GM23338 (cell line): Measurements from ENCODE around the gene GPR61.

ENCODE experiments used
- CREB1 ChIP-seq: fragments of 250-450 bp; sonication (Bioruptor Pico); IDR thresholded peaks from 2 replicates; pipeline ENCODE4 v1.5.0; 2020; ENCODE audit warnings: low read depth, mild to moderate bottlenecking, moderate library complexity
- CTCF ChIP-seq, 2 experiments: fragments of 200-600 bp in 1 of 2; sonication (generic) in 1 of 2; conservative IDR thresholded peaks; 2 replicates each; pipeline versions ENCODE4 v1.5.1 to v1.6.1; 2016 to 2017; ENCODE audit warnings: antibody characterized with exemption in 2 of 2, low read depth in 2 of 2, mild to moderate bottlenecking in 2 of 2, moderate library complexity in 1 of 2
- ETS1 ChIP-seq: IDR thresholded peaks from 2 replicates; pipeline ENCODE4 v1.6.1; 2016; ENCODE audit warnings: antibody characterized with exemption
- EZH2 ChIP-seq: fragments of 200-600 bp; sonication (generic); IDR thresholded peaks from one replicate; pipeline ENCODE4 v1.8.0; 2017; ENCODE audit warnings: antibody characterized with exemption, mild to moderate bottlenecking, low read depth; ENCODE audit not compliant: unreplicated experiment
- EZH2phosphoT487 ChIP-seq: fragments of 200-600 bp; sonication (generic); IDR thresholded peaks from one replicate; pipeline ENCODE4 v1.8.1; 2018; ENCODE audit warnings: antibody characterized with exemption; ENCODE audit not compliant: unreplicated experiment
- JUNB ChIP-seq: IDR thresholded peaks from one replicate; pipeline ENCODE4 v1.6.1; 2016; ENCODE audit warnings: antibody characterized with exemption; ENCODE audit not compliant: unreplicated experiment
- POLR2AphosphoS5 ChIP-seq: IDR thresholded peaks from 2 replicates; pipeline ENCODE4 v1.6.1; 2016; ENCODE audit warnings: antibody characterized with exemption, low read depth
- REST ChIP-seq: IDR thresholded peaks from one replicate; pipeline ENCODE4 v1.6.1; 2018; ENCODE audit warnings: antibody characterized with exemption; ENCODE audit not compliant: unreplicated experiment
- ZNF114 ChIP-seq: fragments of 250-450 bp; sonication (Bioruptor Pico); IDR thresholded peaks from 2 replicates; pipeline ENCODE4 v1.5.0; 2020; ENCODE audit warnings: mild to moderate bottlenecking, moderate library complexity
- ZNF462 ChIP-seq: fragments of 250-450 bp; sonication (Bioruptor Pico); IDR thresholded peaks from 2 replicates; pipeline ENCODE4 v1.5.0; 2020; ENCODE audit warnings: mild to moderate bottlenecking, moderate library complexity

- no peak for TF ChIP-seq CTCF (conservative IDR thresholded peaks at IDR 0.05; ENCODE audit: low read depth in 2 of 2)
- no peak for TF ChIP-seq JUNB
- no peak for TF ChIP-seq EZH2
- no peak for TF ChIP-seq EZH2phosphoT487
- no peak for TF ChIP-seq POLR2AphosphoS5
- no peak for TF ChIP-seq CREB1 (CRISPR knock-in tag)
- no peak for TF ChIP-seq ETS1
- no peak for TF ChIP-seq ZNF462 (CRISPR knock-in tag)
- no peak for TF ChIP-seq ZNF114 (CRISPR knock-in tag)
- TF ChIP-seq REST = no peak
These were observed 16.0 kb upstream of the GPR61 start for GRCh38 chr1:109523706-109524105.
